Measurements from ENCODE around the gene PDS5B. TPM values are rescaled to one million over a fixed set of nuclear protein-coding genes. Genes with fewer than 3 reads are reported as not detected.

PDS5B gene
- total and polyA plus RNA-seq, 9 of the 15 experiments (the other 6 are each of a cell fraction or from before 2014, with no cell fraction given): 6.2 to 23.7 (median 13.1) TPM

- TF ChIP-seq, protein P1, sequence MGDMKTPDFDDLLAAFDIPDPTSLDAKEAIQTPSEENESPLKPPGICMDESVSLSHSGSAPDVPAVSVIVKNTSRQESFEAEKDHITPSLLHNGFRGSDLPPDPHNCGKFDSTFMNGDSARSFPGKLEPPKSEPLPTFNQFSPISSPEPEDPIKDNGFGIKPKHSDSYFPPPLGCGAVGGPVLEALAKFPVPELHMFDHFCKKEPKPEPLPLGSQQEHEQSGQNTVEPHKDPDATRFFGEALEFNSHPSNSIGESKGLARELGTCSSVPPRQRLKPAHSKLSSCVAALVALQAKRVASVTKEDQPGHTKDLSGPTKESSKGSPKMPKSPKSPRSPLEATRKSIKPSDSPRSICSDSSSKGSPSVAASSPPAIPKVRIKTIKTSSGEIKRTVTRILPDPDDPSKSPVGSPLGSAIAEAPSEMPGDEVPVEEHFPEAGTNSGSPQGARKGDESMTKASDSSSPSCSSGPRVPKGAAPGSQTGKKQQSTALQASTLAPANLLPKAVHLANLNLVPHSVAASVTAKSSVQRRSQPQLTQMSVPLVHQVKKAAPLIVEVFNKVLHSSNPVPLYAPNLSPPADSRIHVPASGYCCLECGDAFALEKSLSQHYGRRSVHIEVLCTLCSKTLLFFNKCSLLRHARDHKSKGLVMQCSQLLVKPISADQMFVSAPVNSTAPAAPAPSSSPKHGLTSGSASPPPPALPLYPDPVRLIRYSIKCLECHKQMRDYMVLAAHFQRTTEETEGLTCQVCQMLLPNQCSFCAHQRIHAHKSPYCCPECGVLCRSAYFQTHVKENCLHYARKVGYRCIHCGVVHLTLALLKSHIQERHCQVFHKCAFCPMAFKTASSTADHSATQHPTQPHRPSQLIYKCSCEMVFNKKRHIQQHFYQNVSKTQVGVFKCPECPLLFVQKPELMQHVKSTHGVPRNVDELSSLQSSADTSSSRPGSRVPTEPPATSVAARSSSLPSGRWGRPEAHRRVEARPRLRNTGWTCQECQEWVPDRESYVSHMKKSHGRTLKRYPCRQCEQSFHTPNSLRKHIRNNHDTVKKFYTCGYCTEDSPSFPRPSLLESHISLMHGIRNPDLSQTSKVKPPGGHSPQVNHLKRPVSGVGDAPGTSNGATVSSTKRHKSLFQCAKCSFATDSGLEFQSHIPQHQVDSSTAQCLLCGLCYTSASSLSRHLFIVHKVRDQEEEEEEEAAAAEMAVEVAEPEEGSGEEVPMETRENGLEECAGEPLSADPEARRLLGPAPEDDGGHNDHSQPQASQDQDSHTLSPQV (IDR thresholded peaks at IDR 0.05): no peak
- TF ChIP-seq CTBP1 (IDR thresholded peaks at IDR 0.05; ENCODE audit: borderline replicate concordance) (no peak), CBX8 (IDR thresholded peaks at IDR 0.05; ENCODE audit: borderline replicate concordance, extremely low read depth, low read depth, low read length, poor library complexity, severe bottlenecking) (no peak), ETV1 (tag; conservative IDR thresholded peaks at IDR 0.05; ENCODE audit: low read depth) (no peak)
- TF ChIP-seq, protein P2, sequence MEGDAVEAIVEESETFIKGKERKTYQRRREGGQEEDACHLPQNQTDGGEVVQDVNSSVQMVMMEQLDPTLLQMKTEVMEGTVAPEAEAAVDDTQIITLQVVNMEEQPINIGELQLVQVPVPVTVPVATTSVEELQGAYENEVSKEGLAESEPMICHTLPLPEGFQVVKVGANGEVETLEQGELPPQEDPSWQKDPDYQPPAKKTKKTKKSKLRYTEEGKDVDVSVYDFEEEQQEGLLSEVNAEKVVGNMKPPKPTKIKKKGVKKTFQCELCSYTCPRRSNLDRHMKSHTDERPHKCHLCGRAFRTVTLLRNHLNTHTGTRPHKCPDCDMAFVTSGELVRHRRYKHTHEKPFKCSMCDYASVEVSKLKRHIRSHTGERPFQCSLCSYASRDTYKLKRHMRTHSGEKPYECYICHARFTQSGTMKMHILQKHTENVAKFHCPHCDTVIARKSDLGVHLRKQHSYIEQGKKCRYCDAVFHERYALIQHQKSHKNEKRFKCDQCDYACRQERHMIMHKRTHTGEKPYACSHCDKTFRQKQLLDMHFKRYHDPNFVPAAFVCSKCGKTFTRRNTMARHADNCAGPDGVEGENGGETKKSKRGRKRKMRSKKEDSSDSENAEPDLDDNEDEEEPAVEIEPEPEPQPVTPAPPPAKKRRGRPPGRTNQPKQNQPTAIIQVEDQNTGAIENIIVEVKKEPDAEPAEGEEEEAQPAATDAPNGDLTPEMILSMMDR (IDR thresholded peaks at IDR 0.05 in 2 of 3, conservative IDR thresholded peaks at IDR 0.05 in 1 of 3; ENCODE audit: insufficient read depth in 2 of 3, low read depth in 1 of 3, low read length in 3 of 3): no peak
Measured at GRCh38 chr13:32542221-32542620, 44.0 kb upstream of the PDS5B start (continued).
